KOPT-K1 (cell line): ENCODE results near the gene SEMA7A.

Experiments used
- H3K27ac ChIP-seq: fragments of 200-600 bp; sonication (generic); 2 replicates; pipeline ENCODE4 v1.5.1; 2016; ENCODE audit warnings: antibody characterized with exemption, mild to moderate bottlenecking, low read depth, low read length; ENCODE audit not compliant: poor library complexity, severe bottlenecking
- H3K36me3 ChIP-seq: fragments of 200-600 bp; sonication (generic); 2 replicates; pipeline ENCODE4 v1.5.1; 2017; ENCODE audit warnings: antibody characterized with exemption, mild to moderate bottlenecking, low read length, moderate library complexity; ENCODE audit not compliant: insufficient read depth
- H3K9me3 ChIP-seq: fragments of 200-600 bp; sonication (generic); 2 replicates; pipeline ENCODE4 v1.5.1; 2017; ENCODE audit warnings: antibody characterized with exemption, low read length, mild to moderate bottlenecking; ENCODE audit not compliant: insufficient read depth, poor library complexity, severe bottlenecking

Gene SEMA7A

DNA sequence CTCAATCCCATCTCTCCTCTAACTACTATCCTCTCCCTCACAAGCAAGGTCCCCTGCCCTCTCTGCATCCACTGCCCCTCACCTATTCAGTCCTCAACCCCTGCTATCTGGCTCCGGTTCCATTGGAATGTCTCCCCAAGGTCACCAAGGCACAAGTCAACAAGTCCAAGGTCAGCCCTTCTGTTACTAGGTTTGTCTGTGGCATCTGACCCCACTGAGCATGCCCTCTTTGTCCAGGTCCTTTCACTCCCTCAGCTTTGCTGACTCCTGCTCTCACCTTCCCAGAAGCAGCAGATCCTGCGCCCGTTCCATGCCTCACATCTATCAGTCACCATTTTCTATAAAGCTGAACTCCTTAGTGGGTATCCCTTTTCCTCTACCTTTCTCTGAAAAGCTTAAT is 8.3 kb upstream of the SEMA7A start:
- Histone ChIP-seq H3K27ac (no peak overlapping the region), H3K9me3 (no peaks in the 10 kb centered on the region), H3K36me3 (peaks cover 28% of the 10 kb centered on the region; the same call in 1 of the 2 replicates)

DNA sequence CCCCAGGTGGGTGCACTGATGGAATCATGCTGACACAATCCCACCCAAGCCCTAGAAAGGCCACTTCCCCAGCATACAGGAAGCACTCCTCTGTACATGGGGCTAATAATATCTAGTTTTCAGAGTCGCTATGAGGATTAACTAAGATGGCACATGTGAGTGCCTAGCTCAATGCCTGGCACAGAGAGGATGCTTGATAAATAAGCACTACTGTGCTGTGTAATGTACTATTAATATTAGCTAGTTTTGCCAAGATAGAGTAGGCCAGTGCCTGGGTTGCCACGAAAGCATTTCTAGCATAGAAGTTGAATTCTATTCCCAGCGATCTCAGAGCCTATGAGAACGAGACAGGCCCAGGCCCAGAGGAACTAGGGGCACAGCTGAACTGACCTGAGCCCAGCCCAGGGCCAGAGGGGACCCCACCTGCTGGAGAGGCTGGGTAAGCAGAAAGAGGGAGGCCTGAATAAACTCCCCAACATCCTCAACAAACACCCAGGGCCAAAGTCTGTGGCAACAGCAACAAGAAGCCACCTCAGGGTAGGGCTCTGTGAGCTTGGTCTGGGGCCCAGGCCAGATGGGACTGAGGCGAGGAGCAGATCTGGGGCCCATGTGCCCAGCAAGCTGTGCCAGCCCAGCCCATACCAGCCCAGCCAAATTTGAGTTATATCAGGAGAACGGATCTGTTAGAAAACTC is 7.6 kb upstream of the SEMA7A start:
- H3K27ac ChIP-seq, result no peak overlapping the region
- no peaks in the 10 kb centered on the region for H3K9me3 ChIP-seq
- H3K36me3 ChIP-seq, result peaks cover 22% of the 10 kb centered on the region; the same call in 1 of the 2 replicates

DNA sequence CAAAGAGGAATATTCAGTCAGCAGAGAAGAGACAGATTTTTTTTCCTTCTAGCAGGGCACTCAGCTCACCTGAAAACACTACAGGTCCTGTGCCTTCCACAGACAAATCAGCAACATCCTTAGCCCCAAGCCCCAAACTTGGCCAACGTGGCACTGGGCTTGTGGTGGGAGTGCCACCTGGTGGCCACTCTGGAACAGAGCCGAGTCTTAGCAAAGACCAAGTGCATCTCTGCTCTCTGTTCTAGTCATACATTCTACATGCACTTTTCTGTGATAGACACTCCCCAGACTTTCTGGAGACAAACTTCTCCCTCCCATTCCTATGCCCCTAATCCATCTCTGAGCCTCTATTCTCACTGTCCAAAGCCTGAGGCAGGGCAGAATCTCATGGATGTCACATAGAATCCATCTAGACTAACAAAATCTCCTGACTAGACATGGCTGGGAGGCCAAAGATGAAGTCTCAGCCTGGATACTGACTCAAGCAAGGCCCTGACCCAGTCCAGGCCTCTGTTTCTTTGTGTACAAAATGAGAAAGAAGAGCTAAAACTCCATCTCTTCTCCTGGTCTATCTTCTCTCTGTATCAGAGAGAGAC is 5.1 kb upstream of the SEMA7A start:
- peak overlapping the region; percentile 21 for H3K27ac ChIP-seq
- no peaks in the 10 kb centered on the region for H3K9me3 ChIP-seq
- no peaks in the 10 kb centered on the region for H3K36me3 ChIP-seq

DNA sequence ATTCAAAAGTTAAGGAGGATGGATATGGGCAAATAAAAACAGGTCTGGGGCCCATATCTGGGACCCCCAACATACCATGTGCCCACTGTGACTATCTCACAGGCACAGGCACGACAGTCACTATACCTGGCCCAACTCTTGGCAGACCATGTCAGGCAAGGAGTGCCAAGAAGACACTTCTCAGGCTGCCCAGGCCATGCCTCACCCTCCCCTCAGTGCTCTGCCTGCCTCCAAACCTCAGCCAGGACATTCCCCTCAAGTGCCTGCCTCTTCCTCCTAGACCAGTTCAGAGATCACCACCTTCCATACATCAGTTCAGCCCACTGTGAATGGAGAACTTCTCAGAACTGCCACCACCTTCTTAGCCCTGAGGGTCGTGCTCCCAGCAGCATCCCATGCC is 4.4 kb upstream of the SEMA7A start:
- Histone ChIP-seq H3K36me3 (no peaks in the 10 kb centered on the region), H3K9me3 (no peaks in the 10 kb centered on the region), H3K27ac (peak overlapping the region; percentile 21)

DNA sequence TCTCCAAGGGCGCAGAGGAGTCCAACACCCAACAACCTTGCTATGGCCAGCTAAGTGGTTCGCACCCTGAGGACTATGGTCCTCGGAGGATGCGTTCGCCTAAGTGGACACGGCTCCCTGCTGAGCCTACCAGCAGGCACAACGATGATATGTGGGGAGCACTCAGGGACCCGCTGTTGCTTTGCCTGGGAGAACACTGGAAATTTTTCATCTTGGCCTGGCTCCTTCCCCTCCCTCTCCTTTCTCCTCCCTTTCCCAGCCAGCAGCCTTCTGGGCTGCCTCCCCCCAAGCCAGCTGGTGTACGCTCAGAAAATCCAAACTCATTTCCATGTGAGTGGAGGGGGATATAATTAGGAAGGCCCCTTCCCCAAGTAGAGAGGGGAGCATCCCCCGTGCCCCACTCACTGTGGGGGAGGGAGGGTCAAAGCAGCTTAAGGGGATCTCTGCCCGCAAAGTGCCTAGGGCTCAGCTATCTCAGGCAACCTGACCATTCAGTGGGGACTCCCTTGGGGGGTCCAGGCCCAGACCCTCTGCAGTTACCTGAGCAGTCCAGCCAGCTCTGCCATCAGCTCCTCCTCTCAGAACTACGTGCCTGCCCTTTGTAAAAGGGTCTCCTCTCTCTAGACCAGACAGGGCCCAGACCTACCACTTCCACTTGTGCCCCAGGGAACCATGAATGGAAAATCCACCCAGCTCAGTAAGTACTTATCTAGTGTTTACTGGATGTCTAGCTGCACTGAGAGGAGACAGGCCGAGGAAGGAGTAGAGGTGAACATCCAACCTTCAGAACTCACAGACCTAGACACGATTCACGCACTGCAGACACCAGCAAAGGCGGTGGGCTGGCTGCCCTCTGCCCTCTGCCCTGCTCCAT is 742 bp upstream of the SEMA7A start:
- Histone ChIP-seq H3K27ac (peak overlapping the region; percentile 85), H3K9me3 (no peaks in the 10 kb centered on the region), H3K36me3 (peaks cover 12% of the 10 kb centered on the region; the same call in 1 of the 2 replicates)

DNA sequence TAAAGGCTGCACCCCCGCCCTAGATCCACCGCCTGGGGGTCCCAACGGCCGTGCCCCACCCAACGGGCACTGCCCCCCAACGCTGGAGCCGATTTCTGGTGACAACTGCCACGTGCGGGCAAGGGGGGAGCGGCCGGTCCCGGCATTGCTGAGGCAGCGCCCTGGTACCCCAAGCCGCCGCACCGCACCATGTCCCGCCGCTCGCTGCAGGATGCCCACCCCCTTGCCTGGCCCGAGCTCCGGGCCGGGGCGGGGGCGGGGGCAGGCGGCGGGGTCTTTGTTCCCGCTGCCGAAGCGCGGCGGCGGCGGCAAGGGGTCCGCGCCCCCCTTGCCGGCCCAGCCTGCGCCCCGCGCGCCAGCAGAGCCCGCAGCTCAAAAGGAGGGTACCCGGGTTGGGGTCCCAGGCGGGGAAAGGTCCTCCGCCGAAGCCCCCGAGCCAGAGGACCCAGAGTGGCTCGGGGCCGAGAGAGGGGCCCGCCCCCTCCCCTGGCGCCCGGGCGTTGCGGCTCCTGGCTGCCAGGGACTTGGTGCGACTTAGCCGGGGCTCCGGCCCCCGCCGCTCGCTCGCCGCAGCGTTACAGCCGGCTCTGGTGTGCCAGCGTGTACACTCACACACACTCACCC is 678 bp downstream of the SEMA7A start:
- peak overlapping the region; percentile 85 for H3K27ac ChIP-seq
- no peaks in the 10 kb centered on the region for H3K9me3 ChIP-seq

DNA sequence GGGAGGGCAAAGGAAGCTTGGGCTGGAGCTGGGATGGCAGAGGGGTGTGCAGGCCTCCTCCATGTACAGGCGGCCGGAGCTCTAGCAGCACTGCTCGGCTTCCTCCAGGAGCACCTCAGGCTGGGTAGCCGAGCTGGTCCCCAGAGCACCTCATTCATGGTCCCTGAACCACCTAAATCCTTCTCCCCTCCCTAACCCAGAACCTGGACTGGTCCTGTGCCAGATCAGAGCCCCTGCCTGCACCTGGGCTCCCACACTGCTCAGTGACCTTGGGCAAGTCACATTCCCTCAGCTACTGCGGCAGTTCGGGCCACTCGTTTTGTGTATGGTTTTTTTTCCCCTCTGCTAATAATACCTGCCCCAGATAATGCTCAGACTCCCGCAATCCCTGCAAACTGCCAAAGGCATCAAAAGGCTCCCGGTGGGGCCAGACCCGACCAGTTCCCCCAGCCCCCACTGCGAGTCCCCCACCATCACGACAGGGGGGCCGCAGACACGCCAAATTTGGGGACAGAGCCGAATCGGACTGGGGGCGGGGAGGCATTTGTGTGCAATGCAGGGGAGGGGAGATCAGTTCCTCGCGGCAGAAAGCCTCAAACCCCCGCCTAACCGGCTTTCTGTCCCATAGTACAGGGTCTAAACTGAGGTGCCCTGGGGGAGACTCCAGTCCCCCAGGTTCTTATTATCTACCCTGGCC is 1.3 kb downstream of the SEMA7A start:
- Histone ChIP-seq H3K36me3 (peaks cover 29% of the 10 kb centered on the region; the same call in 1 of the 2 replicates), H3K27ac (peak overlapping the region; percentile 85)

More for the DNA sequence above, 678 bp downstream of the SEMA7A start:
- H3K36me3 ChIP-seq, result peaks cover 23% of the 10 kb centered on the region; the same call in 1 of the 2 replicates

DNA sequence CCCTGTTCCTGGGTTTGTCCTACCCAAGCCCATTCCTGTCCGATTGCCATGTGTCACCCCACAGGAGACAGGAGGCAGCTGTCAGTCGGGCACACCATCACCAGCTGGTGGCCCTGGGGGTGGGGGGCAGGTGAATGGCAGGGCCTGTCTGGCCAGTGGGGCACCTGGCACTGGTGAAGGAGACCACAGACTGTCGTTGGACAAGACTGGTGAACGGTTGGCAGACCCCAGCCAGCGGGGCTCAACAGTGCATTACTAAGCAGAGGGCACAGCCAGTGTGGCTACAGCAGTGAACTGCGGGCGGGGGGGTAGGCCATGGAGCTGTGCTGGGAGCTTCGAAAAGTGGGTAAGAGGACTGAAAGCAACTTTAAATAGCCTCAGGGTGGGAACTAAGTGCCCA is 2.1 kb downstream of the SEMA7A start:
- Histone ChIP-seq H3K9me3 (no peaks in the 10 kb centered on the region), H3K27ac (peak overlapping the region; percentile 85), H3K36me3 (peaks cover 37% of the 10 kb centered on the region; the same call in 1 of the 2 replicates)

More for the DNA sequence above, 1.3 kb downstream of the SEMA7A start:
- H3K9me3 ChIP-seq, result no peaks in the 10 kb centered on the region

DNA sequence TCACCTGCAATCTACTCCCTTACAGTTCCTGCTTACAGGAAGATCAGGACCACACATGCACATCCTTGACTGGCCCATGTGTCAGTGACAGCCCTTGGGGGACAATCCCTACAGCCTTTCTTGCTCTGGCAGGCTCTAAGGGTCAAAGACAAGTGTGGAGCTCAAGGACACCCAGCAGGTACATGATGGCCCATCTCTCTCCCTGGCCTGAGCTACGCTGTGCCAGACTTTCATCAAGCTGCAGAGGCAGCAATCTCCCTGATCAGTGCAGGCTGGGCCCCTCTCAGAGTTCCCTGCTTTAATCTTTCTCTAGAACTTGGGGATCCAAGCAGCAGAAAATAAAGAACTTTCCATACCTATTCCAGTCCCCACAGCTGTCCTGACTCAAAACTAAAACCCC is 2.6 kb downstream of the SEMA7A start:
- peak overlapping the region; percentile 85 for H3K27ac ChIP-seq
- peaks cover 42% of the 10 kb centered on the region; the same call in 1 of the 2 replicates for H3K36me3 ChIP-seq
- H3K9me3 ChIP-seq, result no peaks in the 10 kb centered on the region

DNA sequence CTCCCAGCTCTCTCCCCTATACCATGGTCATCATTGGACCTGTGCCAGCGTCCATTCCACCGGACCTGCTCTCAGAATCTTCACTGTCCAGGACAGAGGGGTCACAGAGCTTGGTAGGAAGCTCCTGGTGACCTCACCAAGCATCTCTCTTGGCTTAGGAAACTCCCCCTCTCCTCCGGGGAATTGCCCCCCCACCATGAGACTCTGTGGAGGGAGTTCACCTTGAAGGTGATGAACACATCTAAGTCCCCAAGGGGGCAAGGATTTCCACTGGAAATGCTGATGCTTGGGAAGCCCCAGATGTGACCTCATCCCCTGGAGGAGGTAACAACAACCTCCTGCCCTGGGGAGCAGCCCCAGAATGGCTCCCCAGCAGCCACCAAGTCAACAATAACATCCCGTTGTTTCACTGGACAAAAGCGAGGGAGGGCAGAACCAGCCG is 3.2 kb downstream of the SEMA7A start:
- peak overlapping the region; percentile 85 for H3K27ac ChIP-seq

DNA sequence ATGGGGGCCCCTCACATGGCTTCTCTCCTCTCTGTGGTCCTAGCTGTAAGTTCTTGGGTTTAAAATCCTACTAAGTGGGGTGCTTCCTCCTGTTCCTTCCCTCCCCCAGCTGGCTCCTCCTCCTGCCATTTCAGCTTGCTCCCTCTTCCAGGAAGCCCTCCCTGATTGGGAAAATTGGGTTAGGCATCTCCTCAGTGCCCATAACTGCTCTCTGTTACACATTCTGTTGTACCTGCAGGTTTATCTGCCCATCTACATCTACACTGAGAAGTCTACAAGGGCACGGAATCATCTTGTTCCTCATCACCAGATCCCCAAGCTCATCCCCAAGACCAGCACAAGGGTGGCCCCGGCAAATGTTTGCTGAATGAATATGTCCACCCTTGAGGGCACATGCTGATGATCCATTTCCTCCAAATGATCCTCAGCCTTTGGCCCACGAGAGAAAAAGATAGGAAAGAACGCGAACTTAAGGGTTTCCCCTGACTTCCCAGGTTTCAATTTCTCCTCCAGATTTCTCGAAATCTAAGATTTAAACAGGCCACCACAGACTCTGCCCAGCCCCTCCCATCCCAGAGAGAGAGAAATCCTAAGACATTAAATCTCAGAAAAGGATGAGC is 3.9 kb downstream of the SEMA7A start:
- Histone ChIP-seq H3K36me3 (peaks cover 52% of the 10 kb centered on the region; the same call in 1 of the 2 replicates), H3K9me3 (no peaks in the 10 kb centered on the region), H3K27ac (peak overlapping the region; percentile 85)

More for the DNA sequence above, 3.2 kb downstream of the SEMA7A start:
- peaks cover 48% of the 10 kb centered on the region; the same call in 1 of the 2 replicates for H3K36me3 ChIP-seq
- no peaks in the 10 kb centered on the region for H3K9me3 ChIP-seq

DNA sequence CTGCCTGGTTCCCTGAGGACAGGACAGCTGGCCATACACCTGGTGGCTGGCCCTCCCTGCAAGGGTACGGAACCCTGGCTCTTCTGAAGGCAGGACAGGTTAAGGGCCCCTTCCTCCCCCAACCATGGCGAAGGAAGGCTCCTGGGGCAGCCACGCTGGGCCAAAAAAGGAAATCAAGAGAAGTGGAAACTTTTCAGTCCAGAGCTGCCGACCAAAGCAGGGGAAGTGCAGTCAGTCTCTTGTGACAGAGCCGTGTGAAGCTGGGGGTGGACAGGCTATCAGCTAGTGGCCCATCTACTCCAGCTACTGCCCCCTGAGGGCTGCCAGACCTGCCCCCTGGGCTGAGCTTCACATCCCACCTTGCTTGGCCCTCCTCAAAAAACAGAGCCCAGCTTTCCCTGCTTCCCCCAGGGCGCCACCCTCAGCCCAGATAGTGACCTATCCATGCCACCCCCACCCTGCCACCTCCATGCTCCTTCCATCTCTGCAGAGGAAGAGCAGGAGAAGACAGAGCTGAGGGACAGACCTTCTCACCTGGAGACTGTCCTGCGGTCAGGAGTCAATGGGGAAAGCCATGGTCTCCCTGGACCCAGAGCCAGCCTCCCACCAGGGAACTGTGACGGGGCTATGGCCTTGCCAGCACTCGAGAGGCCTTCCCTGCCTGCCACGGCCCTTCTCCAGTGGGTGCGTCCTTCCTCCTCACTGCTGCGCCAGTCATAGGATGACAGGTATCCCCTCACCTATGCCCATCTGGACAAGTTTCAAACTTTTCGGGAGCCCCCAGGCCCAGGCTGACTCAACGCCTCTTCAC is 4.6 kb downstream of the SEMA7A start:
- peaks cover 59% of the 10 kb centered on the region; the same call in 1 of the 2 replicates for H3K36me3 ChIP-seq
- H3K27ac ChIP-seq, result peak overlapping the region; percentile 85
- no peaks in the 10 kb centered on the region for H3K9me3 ChIP-seq

DNA sequence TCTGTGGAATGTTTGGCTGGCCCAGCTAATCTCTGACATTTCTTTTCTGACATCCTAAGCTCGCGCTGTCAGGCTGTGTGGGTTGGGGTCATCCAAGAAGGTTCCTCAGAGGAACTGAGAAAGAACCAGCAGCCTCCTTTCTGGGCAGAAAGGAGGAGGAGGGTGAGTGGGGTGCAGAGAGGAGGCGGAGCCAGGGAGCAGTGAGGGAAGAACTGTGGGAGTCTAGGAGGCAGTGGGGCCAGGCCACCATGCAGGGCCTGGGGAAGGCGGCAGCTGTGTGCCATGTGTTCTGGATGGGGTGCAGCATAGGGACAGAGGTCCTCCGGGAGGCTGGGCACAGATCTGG is 5.3 kb downstream of the SEMA7A start:
- no peaks in the 10 kb centered on the region for H3K9me3 ChIP-seq
- no peak overlapping the region for H3K27ac ChIP-seq

More for the DNA sequence above, 5.3 kb downstream of the SEMA7A start:
- H3K36me3 ChIP-seq, result peaks cover 67% of the 10 kb centered on the region; the same call in 1 of the 2 replicates
